Natural killer cell (primary cell): Measurements from ENCODE around the gene CCR7. TPM values are rescaled to one million over a fixed set of nuclear protein-coding genes. Genes with fewer than 3 reads are reported as not detected.
A peak's percentile ranks its signal among the peaks of the same experiment; 100 is the strongest.

Experiments
- ATAC-seq, 3 donors: fragments of 150-1000 bp in 2 of 3; fragments of 200-7000 bp in 1 of 3; cut with Tn5 transposase; 1 replicate in 1 of 3; 2 replicates in 2 of 3; pipeline ENCODE4 v1.10.0; 2021; ENCODE audit warnings: mild to moderate bottlenecking in 2 of 3, moderate library complexity in 2 of 3
- DNase-seq, 2 donors: peaks; one replicate each; pipeline versions ENCODE4 v3.0.0 to v3.0.0-alpha.2; 2013 to 2021; ENCODE audit warnings: mixed read lengths in 1 of 2
- H3K27ac ChIP-seq: one replicate; pipeline ENCODE4 v1.5.1; 2013; ENCODE audit warnings: mild to moderate bottlenecking, low read length
- H3K27me3 ChIP-seq: one replicate; pipeline ENCODE4 v1.6.1; 2013; ENCODE audit warnings: low read length; ENCODE audit not compliant: control insufficient read depth, insufficient read depth
- H3K36me3 ChIP-seq: one replicate; pipeline ENCODE4 v1.6.1; 2013; ENCODE audit warnings: low read length; ENCODE audit not compliant: control insufficient read depth, insufficient read depth
- H3K4me1 ChIP-seq: one replicate; pipeline ENCODE4 v1.6.1; 2013; ENCODE audit warnings: low read length; ENCODE audit not compliant: control insufficient read depth, insufficient read depth
- H3K4me3 ChIP-seq: one replicate; pipeline ENCODE4 v1.5.1; 2013; ENCODE audit warnings: low read length
- H3K9me3 ChIP-seq: one replicate; pipeline ENCODE4 v1.6.1; 2013; ENCODE audit warnings: low read length; ENCODE audit not compliant: control insufficient read depth, insufficient read depth
- H3K27ac Mint-ChIP-seq, 2 donors: one replicate each; pipeline ENCODE4 v1.8.0; 2022; ENCODE audit warnings: mild to moderate bottlenecking in 2 of 2, mixed read lengths in 2 of 2, moderate library complexity in 1 of 2
- H3K27me3 Mint-ChIP-seq, 2 donors: one replicate each; pipeline ENCODE4 v1.8.0; 2022; ENCODE audit warnings: low read depth in 2 of 2, mixed read lengths in 2 of 2
- H3K36me3 Mint-ChIP-seq: one replicate; pipeline ENCODE4 v1.8.0; 2022; ENCODE audit warnings: mixed read lengths
- H3K4me1 Mint-ChIP-seq, 2 donors: one replicate each; pipeline ENCODE4 v1.8.0; 2022; ENCODE audit warnings: mixed read lengths in 2 of 2
- H3K4me3 Mint-ChIP-seq: one replicate; pipeline ENCODE4 v1.8.0; 2022; ENCODE audit warnings: mild to moderate bottlenecking, moderate library complexity, mixed read lengths
- H3K9me3 Mint-ChIP-seq, 2 donors: one replicate each; pipeline ENCODE4 v1.8.0; 2022; ENCODE audit warnings: mixed read lengths in 2 of 2
- CTCF ChIP-seq: fragments of 200-600 bp; IDR thresholded peaks from one replicate; pipeline ENCODE4 v1.8.0; 2022; ENCODE audit warnings: antibody characterized with exemption
- WGBS: methylation state at CpG from one replicate; pipeline ENCODE4 v1.1.7; 2013; ENCODE audit warnings: missing lambda C conversion rate; ENCODE audit not compliant: insufficient coverage; 5-methylcytosine and 5-hydroxymethylcytosine counted together
- intact Hi-C: fragments of 100-400 bp; cut with micrococcal nuclease; formaldehyde crosslinking; loops from one replicate; pipeline ENCODE4 v1.14.2; 2022
- total RNA-seq, 4 donors: library from RNA; stranded (reverse); fragments of 120-200 nt in 1 of 4; gene quantifications; one replicate each; pipeline versions ENCODE4 v1.2.3 to v1.2.4, GENCODE V29; 2013 to 2022

Gene CCR7
- 1 to 10 TPM; 3.2 to 8.0 (median 6.6) TPM for total RNA-seq
- total RNA-seq (2013), result 47.0 TPM

GRCh38 chr17:40564883-40565768, at the start of gene CCR7:
Gene CCR7, minus strand, starts transcription at chr17:40565472. Its CDS starts 63 bp downstream, at chr17:40565409.
- Histone ChIP-seq H3K4me3 (peak within 1 kb of the TSS; percentile 62), H3K27me3 (peaks cover 6% of the 10 kb centered on the region), H3K27ac (peak within 1 kb of the TSS; percentile 91), H3K36me3 (no peaks in the 10 kb centered on the region), H3K9me3 (no peaks in the 10 kb centered on the region), H3K4me1 (peaks cover 71% of the 10 kb centered on the region)
- DNase-seq, result peak; percentile 66 to 93
- no peak for TF ChIP-seq CTCF
- no peaks in the 10 kb centered on the region for H3K36me3 Mint-ChIP-seq
- peaks cover 26 to 33% of the 10 kb centered on the region in 2 donors for H3K27me3 Mint-ChIP-seq
- H3K27ac Mint-ChIP-seq, result peak within 1 kb of the TSS; percentile 80 to 91
- intact Hi-C loops, result loop anchor here (1.0 to 5.0 kb wide), 2 partner anchors 43 to 82 kb away; partner anchors contain the start of gene SMARCE1
- 19% methylated on average over 11 of the region's 12 CpGs for WGBS
- H3K9me3 Mint-ChIP-seq, result no peaks in the 10 kb centered on the region
- H3K4me1 Mint-ChIP-seq, result peaks cover 56 to 64% of the 10 kb centered on the region in 2 donors
- peak within 1 kb of the TSS; percentile 72 for H3K4me3 Mint-ChIP-seq
- ATAC-seq, result peak; percentile 48 to 59 (median 59)

- Histone ChIP-seq H3K9me3 (no peaks in the 10 kb centered on the region), H3K36me3 (no peaks in the 10 kb centered on the region), H3K27ac (peak overlapping the region; percentile 55), H3K27me3 (no peaks in the 10 kb centered on the region), H3K4me3 (no peak overlapping the region), H3K4me1 (peaks cover 40% of the 10 kb centered on the region)
- TF ChIP-seq CTCF, result no peak
- Mint-ChIP-seq H3K9me3 (no peaks in the 10 kb centered on the region), H3K36me3 (no peaks in the 10 kb centered on the region), H3K4me1 (peaks cover 8 to 10% of the 10 kb centered on the region in 2 donors), H3K27me3 (peaks cover 0 to 9% of the 10 kb centered on the region in 2 donors), H3K4me3 (no peak overlapping the region), H3K27ac (peak overlapping the region in 1 of 2 donors; percentile 15)
- no peak for DNase-seq
- no peak for ATAC-seq
- WGBS, result 74% methylated on average over 13 of the region's 13 CpGs
- intact Hi-C loops, result no loop called here
Observed at GRCh38 chr17:40614431-40615067, 49.3 kb upstream of the CCR7 start.

- no peak for ATAC-seq
- no peak overlapping the region for H3K4me3 ChIP-seq
- Mint-ChIP-seq H3K27ac (peak overlapping the region in 1 of 2 donors; percentile 40), H3K27me3 (peaks cover 0 to 7% of the 10 kb centered on the region in 2 donors), H3K4me3 (no peak overlapping the region), H3K36me3 (no peaks in the 10 kb centered on the region), H3K4me1 (peaks cover 18 to 20% of the 10 kb centered on the region in 2 donors), H3K9me3 (no peaks in the 10 kb centered on the region)
- H3K27ac ChIP-seq, result peak overlapping the region; percentile 53
- no peak for TF ChIP-seq CTCF
- H3K36me3 ChIP-seq, result no peaks in the 10 kb centered on the region
- no peaks in the 10 kb centered on the region for H3K9me3 ChIP-seq
- WGBS, result 92% methylated on average over 4 of the region's 5 CpGs
- intact Hi-C loops, result no loop called here
- H3K4me1 ChIP-seq, result peaks cover 43% of the 10 kb centered on the region
- DNase-seq, result peak in 1 of 2 donors; percentile 40
- no peaks in the 10 kb centered on the region for H3K27me3 ChIP-seq
Observed at GRCh38 chr17:40613467-40614154, 48.3 kb upstream of the CCR7 start.
